Immature natural killer cell (primary cell): ENCODE results near the gene JOSD1. TPM values are rescaled to one million over a fixed set of nuclear protein-coding genes. Genes with fewer than 3 reads are reported as not detected.

Source experiments
- DNase-seq, 3 donors: peaks; one replicate each; pipeline ENCODE4 v3.0.0; 2022; ENCODE audit warnings: mixed read lengths in 1 of 3
- H3K27ac Mint-ChIP-seq, 6 donors: one replicate each; pipeline ENCODE4 v1.8.0; 2020; ENCODE audit warnings: mixed read lengths in 6 of 6, mild to moderate bottlenecking in 5 of 6, inconsistent platforms in 4 of 6, moderate library complexity in 3 of 6
- H3K27me3 Mint-ChIP-seq, 3 donors: one replicate each; pipeline ENCODE4 v1.8.0; 2020 to 2021; ENCODE audit warnings: low read depth in 3 of 3, mild to moderate bottlenecking in 3 of 3, mixed read lengths in 3 of 3, moderate library complexity in 3 of 3, inconsistent platforms in 1 of 3
- H3K36me3 Mint-ChIP-seq, 3 donors: one replicate each; pipeline ENCODE4 v1.8.0; 2020; ENCODE audit warnings: mixed read lengths in 3 of 3, inconsistent platforms in 2 of 3, mild to moderate bottlenecking in 2 of 3
- H3K4me1 Mint-ChIP-seq, 2 donors: one replicate each; pipeline ENCODE4 v1.8.0; 2020; ENCODE audit warnings: inconsistent platforms in 2 of 2, mild to moderate bottlenecking in 2 of 2, mixed read lengths in 2 of 2, moderate library complexity in 1 of 2
- H3K4me3 Mint-ChIP-seq, 5 donors: one replicate each; pipeline ENCODE4 v1.8.0; 2020; ENCODE audit warnings: mild to moderate bottlenecking in 5 of 5, mixed read lengths in 5 of 5, inconsistent platforms in 3 of 5, moderate library complexity in 3 of 5
- H3K9me3 Mint-ChIP-seq, 6 donors: one replicate each; pipeline ENCODE4 v1.8.0; 2020; ENCODE audit warnings: mild to moderate bottlenecking in 6 of 6, mixed read lengths in 6 of 6, inconsistent platforms in 4 of 6, moderate library complexity in 3 of 6
- polyA plus RNA-seq, 3 donors: library from polyadenylated mRNA; unstranded; fragments of 300-500 nt; fragmentation: Illumina TruSeq; gene quantifications; one replicate each; pipeline ENCODE4 v1.2.3, GENCODE V29; 2021

JOSD1 gene
- polyA plus RNA-seq, 3 donors from 2014 or later, result 10.6 to 17.9 (median 11.2) TPM

DNA sequence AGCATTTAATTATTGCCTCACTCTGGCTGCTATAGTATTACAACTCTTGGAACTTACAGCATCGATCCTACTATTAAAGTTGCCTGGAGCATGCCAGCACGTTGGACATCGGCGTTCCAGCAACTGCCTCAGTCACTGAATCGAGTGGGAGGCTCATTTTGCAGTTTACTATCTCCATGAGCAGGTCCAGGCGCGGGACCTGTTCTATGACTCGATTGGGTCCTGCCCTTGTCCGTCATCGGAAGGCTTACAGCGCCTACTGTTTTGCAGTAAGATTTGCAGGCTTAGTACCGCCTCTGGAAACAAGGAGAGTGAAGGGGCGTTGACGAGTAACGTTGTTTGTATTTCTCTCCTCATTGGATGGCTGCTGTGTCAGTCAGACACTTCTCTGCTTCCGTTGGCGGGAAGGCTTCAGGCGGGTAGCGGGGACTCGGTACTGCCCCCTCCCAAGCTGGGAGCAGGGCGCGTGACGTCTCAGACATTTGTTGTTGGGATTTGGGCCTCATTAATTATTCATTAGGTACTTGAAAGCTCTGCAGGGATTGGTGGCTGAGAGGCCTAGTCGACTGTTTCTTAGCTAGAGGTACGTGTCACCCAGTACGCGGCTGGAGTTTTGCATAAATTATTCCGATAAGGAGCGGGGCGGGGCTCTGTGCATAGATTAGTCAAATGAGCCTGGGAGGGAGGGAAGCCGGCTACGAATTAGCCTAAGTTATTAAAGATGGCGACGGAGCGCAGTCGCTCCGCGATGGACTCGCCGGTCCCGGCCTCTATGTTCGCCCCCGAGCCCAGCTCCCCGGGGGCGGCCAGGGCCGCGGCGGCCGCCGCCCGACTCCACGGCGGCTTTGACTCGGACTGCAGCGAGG lies 4.7 kb upstream of the JOSD1 start, which contains the start of gene GTPBP1:
Gene GTPBP1, plus strand, starts transcription at position 710 of the 866 bp plus-strand sequence. Its CDS starts 12 bp downstream, at position 722.
- Mint-ChIP-seq H3K27me3 (peaks cover 16 to 28% (median 23%) of the 10 kb centered on the region in 3 donors), H3K27ac (peak within 1 kb of the TSS; percentile 94 to 99 (median 98)), H3K4me1 (peaks cover 44 to 59% of the 10 kb centered on the region in 2 donors), H3K9me3 (no peaks in the 10 kb centered on the region), H3K4me3 (peak within 1 kb of the TSS; percentile 92 to 95 (median 93)), H3K36me3 (no peaks in the 10 kb centered on the region)
- peak; percentile 99 for DNase-seq

- DNase-seq, result no peak
- H3K27ac Mint-ChIP-seq, result peak overlapping the region; percentile 94 to 99 (median 98)
- H3K4me3 Mint-ChIP-seq, result peak overlapping the region; percentile 76 to 89 (median 87)
- H3K36me3 Mint-ChIP-seq, result no peaks in the 10 kb centered on the region
- H3K27me3 Mint-ChIP-seq, result peaks cover 19 to 30% (median 29%) of the 10 kb centered on the region in 3 donors
- H3K9me3 Mint-ChIP-seq, result no peaks in the 10 kb centered on the region
- peaks cover 49 to 59% of the 10 kb centered on the region in 2 donors for H3K4me1 Mint-ChIP-seq
Observed at GRCh38 chr22:38704654-38705234, 4.0 kb upstream of the JOSD1 start.

DNA sequence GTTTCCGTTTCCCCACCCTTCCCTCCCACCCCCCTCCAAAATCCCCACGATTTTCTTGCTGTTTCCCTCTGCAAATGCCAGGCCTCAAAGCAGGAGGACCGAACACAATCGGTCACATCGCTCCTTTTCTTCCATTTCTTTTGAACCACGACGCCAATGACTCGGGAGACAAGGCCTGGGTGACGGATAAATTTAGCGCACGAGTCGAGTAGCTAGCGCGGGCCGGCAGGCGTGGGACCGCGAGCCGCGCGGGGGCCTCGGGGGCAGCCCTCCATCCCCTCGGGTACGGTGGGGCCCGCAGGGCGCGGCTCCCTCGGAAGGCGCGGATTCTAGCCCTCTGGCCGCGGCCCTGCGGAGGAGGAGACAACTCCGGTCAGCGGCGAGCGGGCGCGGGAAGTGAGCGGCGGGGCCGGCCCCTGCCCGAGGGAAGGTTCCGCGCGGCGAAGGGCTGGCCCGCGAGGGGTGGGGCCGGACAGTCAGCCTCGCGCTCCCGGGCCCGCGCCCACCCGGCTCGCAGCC lies 414 bp downstream of the JOSD1 start:
- peaks cover 16 to 36% (median 36%) of the 10 kb centered on the region in 3 donors for H3K27me3 Mint-ChIP-seq
- peaks cover 0 to 7% (median 0%) of the 10 kb centered on the region in 3 donors for H3K36me3 Mint-ChIP-seq
- peak overlapping the region; percentile 85 to 94 (median 93) for H3K4me3 Mint-ChIP-seq
- H3K27ac Mint-ChIP-seq, result peak overlapping the region; percentile 93 to 100 (median 98)
- no peak for DNase-seq
- no peaks in the 10 kb centered on the region for H3K9me3 Mint-ChIP-seq
- H3K4me1 Mint-ChIP-seq, result peaks cover 57 to 63% of the 10 kb centered on the region in 2 donors

DNA sequence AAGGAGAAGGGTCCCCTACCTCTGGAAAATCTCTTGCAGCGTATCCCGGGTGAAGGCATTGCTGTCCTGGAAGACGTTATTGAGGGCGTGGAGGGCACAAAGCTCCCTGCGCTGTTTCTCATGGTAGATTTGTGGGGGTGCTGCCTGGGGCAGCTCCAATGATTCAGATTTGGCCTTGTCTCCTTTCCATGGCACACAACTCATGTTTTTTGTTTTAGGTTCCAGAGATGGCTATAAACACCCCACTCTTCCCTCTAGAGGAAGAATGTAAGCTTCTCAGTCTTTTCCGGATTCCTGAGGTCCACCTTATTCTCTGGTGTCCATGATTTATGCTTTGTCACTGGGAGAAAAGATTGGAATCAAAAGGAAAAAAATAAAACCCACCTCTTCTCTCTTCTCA lies 959 bp downstream of the JOSD1 start:
- no peak for DNase-seq
- Mint-ChIP-seq H3K36me3 (peaks cover 0 to 10% (median 0%) of the 10 kb centered on the region in 3 donors), H3K4me1 (peaks cover 52 to 62% of the 10 kb centered on the region in 2 donors), H3K4me3 (peak overlapping the region; percentile 85 to 94 (median 93)), H3K27me3 (peaks cover 13 to 34% (median 31%) of the 10 kb centered on the region in 3 donors), H3K27ac (peak overlapping the region; percentile 93 to 100 (median 98)), H3K9me3 (no peaks in the 10 kb centered on the region)

DNA sequence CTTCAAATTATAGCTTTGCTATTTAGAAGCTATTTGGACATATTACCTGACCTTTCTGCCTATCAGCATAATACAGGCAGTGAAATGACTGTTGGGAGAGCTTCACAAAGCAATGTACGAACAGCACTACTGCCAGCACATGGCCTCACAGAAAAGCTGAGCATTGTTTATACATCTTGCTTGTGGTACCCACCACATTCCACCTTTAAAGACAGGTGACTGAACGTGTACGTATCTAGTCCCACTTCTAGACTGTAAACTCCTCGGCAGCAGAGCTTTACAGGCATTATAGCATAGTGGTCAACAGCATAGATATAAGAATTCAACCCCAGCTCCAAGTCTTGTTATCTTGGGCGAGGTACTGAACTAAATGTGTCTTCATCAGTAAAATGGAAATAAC lies 1.6 kb downstream of the JOSD1 start:
- Mint-ChIP-seq H3K27ac (peak overlapping the region; percentile 93 to 100 (median 98)), H3K36me3 (peaks cover 0 to 11% (median 0%) of the 10 kb centered on the region in 3 donors), H3K4me1 (peaks cover 49 to 61% of the 10 kb centered on the region in 2 donors), H3K4me3 (peak overlapping the region; percentile 85 to 94 (median 93)), H3K9me3 (no peaks in the 10 kb centered on the region), H3K27me3 (peaks cover 13 to 34% (median 31%) of the 10 kb centered on the region in 3 donors)
- no peak for DNase-seq

DNA sequence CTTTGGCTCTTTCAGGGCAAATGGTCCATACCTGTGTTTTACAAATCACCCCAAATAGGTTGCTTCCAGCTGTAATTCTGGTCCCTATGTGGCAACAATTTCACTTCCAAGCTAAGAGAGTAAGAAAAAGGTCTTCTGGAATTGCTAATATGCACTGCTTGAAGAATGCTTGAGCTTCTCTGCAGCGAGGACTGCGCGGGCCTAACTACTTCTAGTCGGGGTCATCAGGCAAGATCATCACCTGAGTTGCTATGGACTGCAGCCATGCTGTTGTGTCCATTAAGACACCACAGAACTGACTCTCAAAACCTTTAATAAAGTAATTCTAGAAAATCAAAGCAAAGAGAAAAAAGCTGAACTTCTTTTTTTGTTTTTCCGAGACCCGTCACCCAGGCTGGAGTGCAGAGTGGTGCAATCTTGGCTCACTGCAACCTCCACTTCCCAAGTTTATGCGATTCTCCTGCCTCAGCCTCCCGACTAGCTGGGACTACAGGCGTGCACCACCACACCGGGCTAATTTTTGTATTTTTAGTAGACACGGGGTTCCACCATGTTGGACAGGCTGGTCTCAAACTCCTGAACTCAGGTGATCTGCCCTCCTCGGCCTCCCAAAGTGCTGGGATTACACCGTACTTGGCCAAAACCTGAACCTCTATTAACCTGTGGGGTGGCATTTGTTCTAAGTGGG lies 2.2 kb downstream of the JOSD1 start:
- Mint-ChIP-seq H3K36me3 (peaks cover 0 to 11% (median 0%) of the 10 kb centered on the region in 3 donors), H3K4me1 (peaks cover 46 to 65% of the 10 kb centered on the region in 2 donors), H3K4me3 (peak overlapping the region; percentile 85 to 94 (median 93)), H3K27ac (peak overlapping the region; percentile 93 to 100 (median 98)), H3K9me3 (no peaks in the 10 kb centered on the region), H3K27me3 (peaks cover 13 to 31% (median 30%) of the 10 kb centered on the region in 3 donors)
- no peak for DNase-seq

DNA sequence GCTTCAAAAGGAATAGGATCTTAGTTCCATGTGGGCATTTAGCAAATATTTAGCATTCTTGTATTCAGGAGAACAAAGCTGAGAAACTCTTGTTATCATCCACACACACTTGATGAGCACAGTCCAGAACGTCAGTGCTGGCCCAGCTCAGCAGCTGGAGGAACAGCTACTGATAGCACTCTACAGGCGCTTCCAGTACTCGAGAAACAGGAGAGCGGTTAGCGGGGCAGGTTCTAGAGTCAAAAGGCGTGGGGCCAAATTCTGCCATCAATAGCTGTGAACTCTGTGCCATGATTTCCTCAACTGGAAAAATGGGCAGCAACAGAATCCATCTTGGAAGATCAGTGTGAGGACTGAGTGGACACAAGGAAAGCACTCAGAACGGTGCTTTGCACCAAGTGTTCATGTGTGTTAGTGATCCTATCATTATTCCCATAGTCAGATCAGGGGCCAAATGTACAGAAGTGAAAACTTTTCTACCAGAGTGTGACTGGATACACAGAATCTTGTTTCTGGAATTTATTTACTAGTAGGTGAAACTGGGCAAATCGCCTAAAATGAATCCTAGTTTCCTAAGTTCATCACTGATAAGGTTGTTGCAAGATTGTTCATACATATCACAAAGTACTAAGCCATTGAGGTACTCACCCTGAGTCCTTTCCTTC lies 3.2 kb downstream of the JOSD1 start:
- Mint-ChIP-seq H3K36me3 (peaks cover 0 to 11% (median 4%) of the 10 kb centered on the region in 3 donors), H3K27ac (peak overlapping the region; percentile 3 to 99 (median 95)), H3K9me3 (no peaks in the 10 kb centered on the region), H3K4me1 (peaks cover 48 to 71% of the 10 kb centered on the region in 2 donors), H3K27me3 (peaks cover 13 to 31% (median 24%) of the 10 kb centered on the region in 3 donors), H3K4me3 (peak overlapping the region in 3 of 5 donors; percentile 7 to 61 (median 14))
- no peak for DNase-seq

DNA sequence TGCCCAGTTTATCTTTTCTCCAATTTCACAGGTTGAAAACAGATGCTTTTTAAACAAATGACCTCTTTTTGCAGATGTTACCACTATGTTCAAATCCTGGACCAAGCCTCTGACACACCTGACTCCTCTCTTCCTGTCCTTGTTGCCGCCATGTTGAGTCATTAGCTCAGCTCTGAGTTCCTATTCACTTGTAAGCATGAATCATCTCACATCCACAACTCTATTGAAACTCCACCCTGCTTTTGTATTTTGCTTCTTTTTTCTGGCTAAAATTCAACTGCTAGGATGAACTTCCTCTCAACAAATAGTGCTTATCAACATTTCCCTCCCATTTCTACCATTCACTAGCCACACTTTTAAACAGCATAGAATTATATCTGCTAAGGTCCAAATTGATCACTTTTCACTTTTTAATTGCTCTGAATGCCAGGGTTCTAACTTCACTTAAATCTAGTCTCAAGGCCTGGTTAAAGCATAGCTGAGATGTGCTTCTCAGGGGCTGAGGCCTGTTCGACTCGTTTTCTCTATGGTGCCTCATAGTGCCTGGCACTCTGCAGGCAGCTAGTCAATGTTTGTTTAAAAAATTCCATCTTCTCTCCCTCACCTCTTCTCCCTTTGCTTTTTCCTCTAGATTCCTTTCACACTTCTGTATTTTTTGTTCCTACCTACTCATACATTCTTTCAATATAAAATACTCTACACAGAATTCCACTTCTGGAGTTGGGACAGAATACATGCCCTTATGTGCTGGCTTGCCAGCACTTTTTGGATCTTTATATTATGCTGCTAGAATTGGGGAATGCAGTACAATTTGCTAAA lies 3.9 kb downstream of the JOSD1 start:
- peak overlapping the region; percentile 31 to 99 (median 95) for H3K27ac Mint-ChIP-seq
- no peak overlapping the region for H3K4me3 Mint-ChIP-seq
- H3K4me1 Mint-ChIP-seq, result peaks cover 47 to 74% of the 10 kb centered on the region in 2 donors
- peaks cover 0 to 15% (median 4%) of the 10 kb centered on the region in 3 donors for H3K36me3 Mint-ChIP-seq
- no peak for DNase-seq
- H3K9me3 Mint-ChIP-seq, result no peaks in the 10 kb centered on the region
- peaks cover 13 to 31% (median 21%) of the 10 kb centered on the region in 3 donors for H3K27me3 Mint-ChIP-seq

DNA sequence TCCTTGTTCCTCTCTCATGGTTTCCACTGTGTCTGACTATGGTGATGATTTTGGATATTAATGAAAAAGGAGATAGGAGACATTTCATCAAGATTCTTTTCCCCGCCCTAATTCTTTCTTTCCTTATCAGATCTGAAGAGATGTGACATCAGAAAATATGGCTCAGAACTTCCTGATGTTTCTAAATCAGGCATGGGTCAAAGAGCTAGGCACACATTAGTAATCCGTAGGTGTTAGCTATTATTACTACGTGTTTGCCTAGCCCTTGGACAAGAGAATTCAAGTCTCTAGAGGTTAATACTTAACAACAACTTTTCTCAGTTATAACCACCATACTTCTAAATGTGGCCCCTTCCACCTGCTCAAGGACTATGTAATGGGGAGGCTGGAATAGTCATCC lies 5.8 kb downstream of the JOSD1 start:
- no peak overlapping the region for H3K4me3 Mint-ChIP-seq

DNA sequence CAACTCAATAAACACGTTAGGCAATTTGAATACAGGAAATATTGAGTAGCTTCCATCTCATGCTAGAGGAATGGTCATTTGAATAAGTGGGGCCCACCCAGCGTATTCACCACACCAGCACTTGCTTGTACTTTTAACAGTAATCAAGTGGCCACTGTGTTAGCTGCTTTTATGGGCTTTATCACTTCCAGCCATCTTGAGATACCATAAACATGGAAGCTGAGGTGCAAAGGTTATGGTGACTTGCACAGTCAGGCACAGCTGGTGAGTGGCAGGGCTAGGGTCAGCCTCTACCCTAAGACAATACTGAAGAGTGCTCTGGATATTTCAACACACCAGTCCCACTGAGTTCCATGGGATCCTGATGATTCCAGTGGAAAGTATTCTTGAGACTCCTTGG lies 6.7 kb downstream of the JOSD1 start:
- H3K4me3 Mint-ChIP-seq, result no peak overlapping the region
- H3K27ac Mint-ChIP-seq, result peak overlapping the region in 2 of 6 donors; percentile 12 to 28
- H3K9me3 Mint-ChIP-seq, result no peaks in the 10 kb centered on the region
- no peak for DNase-seq
- H3K4me1 Mint-ChIP-seq, result peaks cover 28 to 59% of the 10 kb centered on the region in 2 donors
- H3K27me3 Mint-ChIP-seq, result peaks cover 0 to 7% (median under 1%) of the 10 kb centered on the region in 3 donors
- H3K36me3 Mint-ChIP-seq, result peaks cover 0 to 25% (median 11%) of the 10 kb centered on the region in 3 donors

More for the DNA sequence above, 5.8 kb downstream of the JOSD1 start:
- Mint-ChIP-seq H3K4me1 (peaks cover 37 to 68% of the 10 kb centered on the region in 2 donors), H3K9me3 (no peaks in the 10 kb centered on the region), H3K36me3 (peaks cover 0 to 23% (median 7%) of the 10 kb centered on the region in 3 donors), H3K27me3 (peaks cover 0 to 14% (median 9%) of the 10 kb centered on the region in 3 donors), H3K27ac (peak overlapping the region in 2 of 6 donors; percentile 29 to 75)
- no peak for DNase-seq

DNA sequence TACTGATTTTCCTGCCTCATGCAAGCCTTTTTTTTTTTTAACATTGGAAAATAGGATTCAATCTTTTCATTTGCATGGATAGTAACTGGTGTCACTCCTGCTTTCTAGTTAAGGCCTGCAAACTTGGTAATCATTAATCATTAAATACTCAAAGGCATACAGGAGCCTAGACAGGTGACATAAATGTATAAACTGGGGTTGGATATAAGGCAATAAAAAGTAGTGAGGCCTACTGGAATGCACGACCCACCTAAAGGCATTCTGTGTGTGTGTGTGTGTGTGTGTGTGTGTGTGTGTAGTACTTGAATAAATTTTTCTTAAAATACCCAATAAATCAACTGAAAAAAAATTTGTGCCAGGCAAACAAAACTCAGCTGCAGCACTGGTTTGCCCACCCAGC lies 11.1 kb downstream of the JOSD1 start:
- Mint-ChIP-seq H3K4me3 (no peak overlapping the region), H3K27ac (peak overlapping the region in 1 of 6 donors; percentile 7), H3K9me3 (no peaks in the 10 kb centered on the region), H3K27me3 (peaks cover 0 to 3% (median 0%) of the 10 kb centered on the region in 3 donors), H3K4me1 (peaks cover 1 to 21% of the 10 kb centered on the region in 2 donors), H3K36me3 (peaks cover 0 to 27% (median 11%) of the 10 kb centered on the region in 3 donors)
- DNase-seq, result no peak

DNA sequence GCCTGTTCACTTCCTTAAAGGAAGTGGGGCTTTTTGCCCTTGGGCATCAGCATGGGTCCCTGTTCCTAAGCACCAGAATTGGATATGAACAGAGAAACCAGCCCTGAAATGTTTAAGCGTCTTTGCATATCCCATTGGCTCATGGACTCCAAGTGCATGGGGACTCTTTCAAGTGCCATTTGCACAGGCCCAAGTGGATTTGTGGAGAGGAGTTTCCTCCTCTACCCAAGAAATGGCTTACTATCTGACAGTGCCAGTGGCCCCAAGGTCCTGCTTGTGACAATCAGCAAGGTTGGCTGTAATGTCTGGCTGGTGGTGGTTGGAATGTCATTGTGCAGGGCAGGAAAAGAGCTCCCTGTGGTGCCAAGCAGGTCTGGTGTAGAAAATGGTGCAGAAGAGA lies 15.0 kb downstream of the JOSD1 start:
- H3K9me3 Mint-ChIP-seq, result no peaks in the 10 kb centered on the region
- peaks cover 20 to 25% of the 10 kb centered on the region in 2 donors for H3K4me1 Mint-ChIP-seq
- DNase-seq, result no peak
- peak overlapping the region in 1 of 6 donors; percentile 12 for H3K27ac Mint-ChIP-seq
- H3K36me3 Mint-ChIP-seq, result peaks cover 3 to 23% (median 6%) of the 10 kb centered on the region in 3 donors
- H3K4me3 Mint-ChIP-seq, result no peak overlapping the region
- peaks cover 3 to 9% (median 3%) of the 10 kb centered on the region in 3 donors for H3K27me3 Mint-ChIP-seq
